LHCN-M2 (cell line): ENCODE data around the gene PBLD. TPM values are rescaled to one million over a fixed set of nuclear protein-coding genes. Genes with fewer than 3 reads are reported as not detected.
"Not testable (repeated sequence)": the region's sequence is repeated elsewhere in the genome, so short reads cannot be mapped to it uniquely, and the experiment has no call there.

Experiments used
- DNase-seq: peaks from one replicate; pipeline ENCODE4 v3.0.0-alpha.2; 2012; ENCODE audit warnings: low read depth
- total RNA-seq: library from RNA; depleted of rRNA; stranded (reverse); fragments of >200 nt; gene quantifications from 2 replicates; pipeline ENCODE4 v1.2.3, GENCODE V29; 2014

PBLD gene
- total RNA-seq, 1 experiment from 2014 or later: 6.8 TPM

DNA sequence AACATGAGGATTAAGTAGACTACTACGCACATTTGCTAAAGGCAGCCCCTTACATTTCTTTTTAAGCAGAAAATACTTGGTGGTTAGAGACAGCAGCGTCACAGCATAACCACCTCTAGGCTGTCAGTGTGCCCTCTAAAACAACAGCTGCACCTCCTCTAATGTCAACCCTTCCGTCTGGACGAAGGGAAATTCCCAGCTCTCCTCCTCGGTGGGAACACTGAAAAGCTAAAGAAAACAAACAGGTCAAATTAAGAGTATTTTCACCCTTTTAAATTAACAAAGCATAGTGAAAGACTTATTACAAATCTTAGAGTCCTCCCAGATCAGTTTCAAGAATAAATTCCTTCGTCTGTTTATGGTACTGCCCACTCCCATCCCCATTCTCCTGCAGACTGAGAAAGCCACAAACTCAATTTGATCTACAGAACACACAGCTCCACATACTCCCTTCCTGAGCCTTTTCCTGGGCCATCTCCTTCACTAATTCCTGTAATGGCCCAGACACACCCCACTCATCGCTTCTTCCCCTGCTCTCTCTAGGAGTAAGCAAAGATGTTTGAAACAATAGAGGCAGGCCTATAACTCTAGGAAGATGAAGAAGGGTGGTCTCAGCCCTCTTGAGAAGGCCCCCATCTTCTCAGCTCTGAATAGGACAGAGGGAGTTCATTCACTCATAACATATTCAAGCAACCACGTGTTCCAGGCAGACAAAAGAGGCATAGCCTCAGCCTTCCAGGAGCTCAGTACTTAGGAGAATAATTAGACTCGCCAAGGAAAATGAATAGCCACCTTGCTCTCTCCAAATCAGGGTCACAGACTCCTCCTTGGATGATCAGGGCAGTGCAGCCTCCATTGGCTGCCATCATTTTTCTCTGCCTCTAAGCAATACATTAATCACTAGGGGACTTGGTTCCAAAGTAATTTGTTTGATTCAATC is 48.4 kb downstream of the PBLD start:
- peak; percentile 72 for DNase-seq

DNA sequence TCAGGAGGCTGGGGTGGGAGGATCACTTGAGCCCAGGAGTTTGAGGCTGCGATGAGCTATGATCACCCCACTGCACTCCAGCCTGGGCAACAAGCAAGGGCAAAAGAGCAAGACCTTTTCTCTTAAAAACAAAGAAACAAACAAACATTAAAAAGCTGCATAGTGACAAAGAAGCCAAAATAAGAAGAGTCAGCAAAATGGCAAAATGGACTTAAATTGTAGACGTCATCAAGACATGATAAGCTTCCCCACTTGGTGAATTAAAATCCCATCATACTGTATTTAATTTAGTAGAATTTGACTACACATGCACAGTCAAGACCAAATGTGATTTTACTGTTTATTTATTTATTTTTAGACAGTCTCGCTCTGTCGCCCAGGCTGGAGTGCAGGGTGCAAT is 52.0 kb downstream of the PBLD start:
- no peak for DNase-seq

DNA sequence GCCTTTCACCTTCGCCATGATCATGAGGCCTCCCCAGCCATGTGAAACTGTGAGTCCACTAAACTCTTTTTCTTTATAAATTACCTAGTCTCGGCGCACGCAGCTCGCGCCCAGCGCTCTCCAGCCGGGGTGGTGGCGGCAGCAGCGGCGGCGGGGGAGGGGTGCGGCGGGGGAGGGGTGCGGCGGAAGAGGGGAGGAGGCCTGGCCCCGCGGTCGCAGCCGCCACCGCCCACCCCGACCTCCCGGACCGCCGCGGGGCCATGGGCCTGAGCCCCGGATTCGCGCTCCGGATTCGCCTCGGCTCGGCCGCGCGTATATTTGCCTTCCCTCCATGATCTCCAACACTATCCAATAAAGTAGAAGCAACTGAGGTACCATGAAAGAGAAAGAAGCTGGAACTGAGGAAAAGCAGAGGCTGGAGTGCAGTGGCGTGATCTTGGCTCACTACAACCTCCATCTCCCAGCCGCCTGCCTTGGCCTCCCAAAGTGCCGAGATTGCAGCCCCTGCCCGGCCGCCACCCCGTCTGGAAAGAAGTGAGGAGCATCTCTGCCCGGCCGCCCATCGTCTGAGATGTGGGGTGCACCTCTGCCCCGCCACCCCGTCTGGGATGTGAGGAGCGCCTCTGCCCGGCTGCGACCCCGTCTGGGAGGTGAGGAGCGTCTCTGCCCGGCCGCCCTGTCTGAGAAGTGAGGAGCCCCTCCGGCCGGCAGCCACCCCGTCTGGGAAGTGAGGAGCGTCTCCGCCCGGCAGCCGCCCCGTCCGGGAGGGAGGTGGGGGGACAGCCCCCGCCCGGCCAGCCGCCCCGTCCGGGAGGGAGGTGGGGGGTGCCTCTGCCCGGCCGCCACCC is 53.6 kb downstream of the PBLD start:
- DNase-seq: not testable (repeated sequence)

DNA sequence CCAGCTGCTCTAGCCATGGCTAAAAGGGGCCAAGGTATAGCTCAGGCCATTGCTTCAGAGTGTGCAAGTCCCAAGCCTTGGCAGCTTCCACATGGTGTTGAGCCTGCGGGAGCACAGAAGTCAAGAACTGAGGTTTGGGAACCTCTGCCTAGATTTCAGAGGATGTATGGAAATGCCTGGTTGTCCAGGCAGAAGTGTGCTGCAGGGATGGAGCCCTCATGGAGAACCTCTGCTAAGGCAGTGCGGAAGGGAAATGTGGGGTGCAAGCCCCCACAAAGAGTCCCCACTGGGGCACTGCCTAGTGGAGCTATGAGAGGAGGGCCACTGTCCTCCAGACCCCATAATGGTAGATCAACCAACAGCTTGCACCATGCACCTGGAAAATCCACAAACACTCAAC is 54.9 kb downstream of the PBLD start:
- not testable (repeated sequence) for DNase-seq

DNA sequence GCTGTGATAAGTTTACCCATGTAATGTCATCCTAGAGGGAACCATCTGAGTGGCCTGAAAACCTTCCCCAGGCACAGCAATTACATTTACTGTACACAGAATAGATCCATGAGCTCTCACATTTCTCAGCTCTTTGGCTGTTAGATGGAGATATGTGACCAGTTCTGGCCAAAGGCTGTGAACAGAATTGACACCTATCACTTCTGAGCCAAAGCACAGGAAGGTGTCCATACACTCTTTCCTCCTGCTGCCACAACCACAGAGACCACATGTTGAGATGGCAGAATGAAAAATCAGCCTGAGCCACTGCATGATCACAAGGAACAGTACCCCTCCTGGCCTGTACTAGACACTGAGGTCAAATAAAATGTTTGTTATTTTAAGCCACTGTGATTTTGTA is 56.5 kb downstream of the PBLD start:
- no peak for DNase-seq

DNA sequence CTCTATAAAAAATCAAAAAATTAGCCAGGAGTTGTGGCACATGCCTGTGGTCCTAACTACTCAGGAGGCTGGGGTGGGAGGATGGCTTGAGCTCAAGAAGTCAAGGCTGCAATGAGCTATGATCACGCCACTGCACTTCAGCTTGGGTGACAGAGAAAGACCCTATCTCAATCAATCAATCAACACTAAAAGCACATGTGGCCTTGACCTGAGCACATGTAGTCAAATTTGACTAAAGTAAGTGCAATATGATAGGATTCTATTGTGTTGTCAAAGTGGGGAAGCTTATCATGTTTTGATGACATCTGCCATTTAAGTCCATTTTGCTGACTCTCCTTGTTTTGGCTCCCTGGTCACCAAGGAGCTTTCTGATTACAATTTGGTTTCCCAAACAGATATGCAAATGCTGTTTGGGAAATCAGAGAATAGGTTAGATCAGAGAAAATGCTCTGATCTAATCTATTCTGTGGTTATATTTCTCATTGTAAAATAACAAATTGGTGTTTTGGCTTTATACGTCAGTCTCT is 57.1 kb downstream of the PBLD start:
- no peak for DNase-seq

DNA sequence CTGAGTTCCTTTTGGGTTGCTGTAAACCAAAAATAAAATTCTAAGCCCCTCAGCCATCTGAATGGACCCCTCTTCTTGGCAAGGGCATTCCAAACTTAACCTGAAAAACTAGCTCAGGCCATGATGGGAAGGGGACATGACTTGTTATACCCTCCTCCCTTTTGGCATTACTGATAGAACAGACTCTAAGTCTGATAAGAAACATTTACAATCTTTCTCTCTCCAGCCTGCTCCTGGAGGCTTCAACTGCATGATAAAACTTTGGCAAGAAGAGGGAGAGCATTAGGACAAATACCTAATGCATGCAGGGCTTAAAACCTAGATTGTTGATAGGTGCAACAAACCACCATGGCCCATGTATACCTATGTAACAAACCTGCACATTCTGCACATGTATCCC is 59.9 kb downstream of the PBLD start:
- DNase-seq: no peak

DNA sequence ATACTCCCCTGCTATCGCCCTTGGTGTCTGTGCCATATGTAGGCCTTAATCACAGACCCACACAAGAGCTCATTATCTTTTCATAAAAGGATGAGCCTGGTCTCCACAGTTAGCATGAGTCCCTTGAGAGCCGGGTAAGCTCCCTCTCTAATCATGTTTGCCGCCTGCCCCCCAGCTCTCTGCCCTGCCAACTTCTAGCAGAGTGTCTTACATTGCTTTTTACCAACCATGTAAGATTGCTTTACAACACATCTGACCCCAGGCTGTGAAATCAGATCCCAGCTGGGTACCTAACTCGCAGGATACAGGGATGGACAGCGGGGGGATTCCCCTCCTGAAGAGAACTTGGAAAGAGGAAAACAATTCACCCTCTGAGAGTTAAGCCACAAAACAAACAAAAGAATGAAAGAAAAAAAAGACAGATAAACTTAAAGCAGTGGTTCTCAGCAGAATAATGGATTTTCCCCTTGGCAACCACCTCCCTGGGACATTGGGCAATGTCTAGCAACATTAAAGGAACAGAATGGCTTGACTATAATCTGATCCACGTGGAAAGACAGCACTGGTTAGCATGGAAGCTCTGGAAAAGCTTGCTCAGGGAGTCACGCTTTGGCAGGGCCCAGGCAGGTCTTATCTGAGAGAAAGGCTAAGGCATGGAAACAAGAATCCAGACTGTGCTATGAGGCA is 61.4 kb downstream of the PBLD start:
- no peak for DNase-seq

DNA sequence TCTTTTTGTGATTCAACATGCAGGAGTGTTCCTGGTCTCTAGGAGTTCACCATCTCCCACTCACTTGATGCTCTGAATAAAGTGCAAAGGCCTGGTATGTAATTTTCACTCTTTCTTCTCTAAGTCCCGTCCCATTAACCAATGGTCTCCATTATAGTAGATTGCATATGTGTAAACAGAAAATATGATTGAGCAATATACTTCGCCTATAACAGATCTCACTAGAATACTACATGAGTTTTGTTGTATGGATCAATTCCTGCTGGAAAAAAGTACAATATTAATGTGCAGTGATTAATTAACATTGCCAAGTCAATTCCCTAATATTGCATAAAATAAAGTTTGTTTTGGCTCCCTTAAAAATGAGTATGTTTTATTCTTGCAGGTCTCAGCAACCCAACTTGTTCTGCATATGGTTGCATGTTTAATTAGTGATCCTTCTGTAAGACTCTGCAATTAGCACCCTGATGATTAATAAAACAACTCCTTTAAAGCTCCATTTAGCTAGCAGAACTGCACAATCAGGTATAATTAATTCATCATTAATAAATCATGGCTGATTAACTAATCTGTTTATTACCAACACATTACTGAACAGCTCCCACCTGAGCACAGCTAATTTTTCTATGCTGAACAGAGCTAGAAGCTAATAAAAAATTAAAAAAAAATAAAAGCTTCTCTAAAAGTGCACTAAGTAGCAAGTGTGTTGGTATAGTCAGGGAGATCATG is 63.0 kb downstream of the PBLD start:
- no peak for DNase-seq

DNA sequence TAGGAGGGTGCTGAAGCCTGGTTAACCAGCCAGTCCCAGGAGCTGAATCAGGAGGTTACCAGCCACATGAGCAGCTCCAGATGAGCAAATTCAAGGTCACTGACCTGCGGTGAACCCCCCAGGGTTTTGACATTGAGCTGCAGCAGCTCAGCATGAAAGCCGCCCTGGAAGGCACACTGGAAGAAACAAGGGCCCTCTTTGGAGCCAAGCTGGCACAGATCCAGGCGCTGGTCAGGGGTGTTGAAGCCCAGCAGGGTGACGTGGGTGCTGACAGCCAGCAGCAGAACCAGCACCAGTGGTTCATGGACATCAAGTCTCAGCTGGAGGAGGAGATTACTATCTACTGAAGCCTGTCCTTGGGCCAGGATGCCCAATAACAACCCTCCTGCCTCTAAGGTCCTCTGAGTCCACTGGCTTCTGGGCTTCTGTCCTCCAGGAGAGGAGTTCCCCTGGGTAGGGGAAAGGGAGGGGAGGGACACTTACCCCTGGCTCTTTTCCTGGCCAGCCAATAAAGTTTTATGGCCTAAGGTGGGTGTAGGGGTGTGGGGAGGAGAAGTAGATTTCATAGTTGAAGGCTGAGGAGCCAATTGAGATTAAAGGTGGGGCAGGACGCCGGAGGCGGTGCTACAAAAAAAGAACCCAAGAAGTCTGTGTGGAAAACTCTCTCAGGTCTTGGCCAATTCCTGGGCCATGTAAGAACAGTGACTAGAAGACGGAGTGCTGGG is 71.4 kb downstream of the PBLD start:
- DNase-seq: no peak

DNA sequence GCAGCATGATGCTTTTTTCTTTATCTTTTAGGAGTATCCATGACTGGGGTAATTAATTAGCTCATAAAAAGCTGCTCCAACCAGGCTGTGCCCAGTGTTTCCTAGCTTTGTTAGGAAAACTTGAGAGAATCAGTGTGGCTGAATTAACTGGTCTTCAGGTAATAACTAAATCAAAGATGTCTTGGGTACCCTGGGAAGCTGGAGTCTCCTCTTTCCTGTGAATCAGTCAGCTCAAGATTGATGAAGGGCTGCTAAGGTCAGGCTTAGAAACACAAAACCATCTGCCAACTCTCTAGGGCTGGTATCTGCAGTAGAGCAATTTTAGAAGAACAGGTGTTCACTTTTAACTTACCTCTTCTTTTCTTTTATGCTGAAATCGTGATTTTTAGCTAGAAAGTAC is 79.4 kb downstream of the PBLD start:
- no peak for DNase-seq

DNA sequence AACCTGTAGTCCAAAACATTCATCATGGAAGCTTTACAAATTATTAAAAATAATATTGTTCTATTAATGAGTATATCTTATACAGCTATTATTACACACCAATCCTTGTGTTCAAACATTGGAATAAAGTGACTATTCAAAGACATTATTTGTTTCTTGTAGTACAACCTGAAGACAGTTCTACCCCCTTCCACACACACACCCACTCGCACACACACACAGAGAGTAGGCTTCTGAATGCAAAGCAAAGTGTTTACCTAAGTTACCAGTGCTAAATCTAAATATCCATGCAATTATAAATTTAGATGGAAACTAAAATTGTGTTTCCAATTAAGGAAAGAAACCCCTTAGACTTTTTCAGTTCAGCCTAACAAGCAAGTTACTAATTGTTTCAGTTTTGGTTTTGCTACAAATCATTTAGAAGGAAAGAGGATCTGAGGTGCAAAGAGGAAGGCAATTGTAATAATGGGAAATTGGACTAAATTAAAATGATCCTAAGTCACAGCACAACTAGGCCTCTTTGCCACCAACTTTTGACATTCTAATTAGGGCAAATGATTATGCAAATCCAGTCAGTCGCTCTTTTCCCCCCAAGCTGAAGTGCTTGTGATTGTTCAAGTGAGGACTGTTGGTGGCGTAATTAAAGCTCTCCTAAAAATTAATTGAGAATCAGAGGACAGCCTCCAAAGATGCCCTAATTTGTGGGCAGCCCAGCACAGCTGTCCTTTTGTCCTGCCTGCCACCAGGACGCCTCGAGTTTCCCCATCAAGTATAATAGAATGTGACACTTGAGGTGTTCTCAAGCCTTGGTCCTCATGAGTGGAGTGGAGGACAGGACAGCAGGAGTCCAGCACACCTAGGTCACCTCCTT is 80.9 kb downstream of the PBLD start:
- no peak for DNase-seq

DNA sequence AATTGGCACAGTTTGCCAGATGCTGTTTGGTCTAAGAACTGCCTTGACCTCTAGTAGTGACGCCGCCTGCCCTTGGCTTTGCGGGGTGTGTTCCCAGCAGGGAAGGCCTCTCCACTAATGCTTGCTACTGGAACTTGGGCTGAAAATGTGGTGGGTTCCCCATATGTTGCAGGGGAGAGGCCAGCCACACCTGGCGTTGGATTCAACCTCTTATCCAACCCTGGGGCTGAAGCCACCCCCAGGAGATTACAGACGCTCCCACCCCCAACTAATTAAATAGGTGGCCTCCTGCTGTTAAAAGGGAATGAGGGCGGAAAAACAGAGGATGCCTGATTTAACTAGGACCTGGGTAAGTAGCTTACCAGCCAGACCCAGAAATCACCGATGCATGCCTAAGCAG is 81.6 kb downstream of the PBLD start:
- DNase-seq: no peak

DNA sequence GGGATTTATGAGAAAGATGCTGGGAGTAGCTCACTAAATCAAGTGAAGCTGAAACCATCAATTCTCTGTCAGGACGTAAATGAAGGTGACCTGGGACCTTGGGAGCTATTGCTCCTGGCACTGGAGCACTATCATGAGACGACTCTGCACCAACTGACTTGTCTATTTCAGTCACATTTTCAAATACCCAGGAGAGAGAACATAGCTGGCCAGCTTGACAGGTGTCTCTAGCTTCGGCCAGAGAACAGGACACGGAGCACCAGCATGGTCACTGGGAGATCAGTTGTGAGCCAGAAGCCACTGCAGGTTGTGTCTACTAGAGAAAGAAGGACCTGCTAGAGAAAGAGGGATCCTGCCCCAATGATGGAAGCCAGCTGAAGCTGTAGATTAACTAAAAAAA is 83.4 kb downstream of the PBLD start:
- no peak for DNase-seq

DNA sequence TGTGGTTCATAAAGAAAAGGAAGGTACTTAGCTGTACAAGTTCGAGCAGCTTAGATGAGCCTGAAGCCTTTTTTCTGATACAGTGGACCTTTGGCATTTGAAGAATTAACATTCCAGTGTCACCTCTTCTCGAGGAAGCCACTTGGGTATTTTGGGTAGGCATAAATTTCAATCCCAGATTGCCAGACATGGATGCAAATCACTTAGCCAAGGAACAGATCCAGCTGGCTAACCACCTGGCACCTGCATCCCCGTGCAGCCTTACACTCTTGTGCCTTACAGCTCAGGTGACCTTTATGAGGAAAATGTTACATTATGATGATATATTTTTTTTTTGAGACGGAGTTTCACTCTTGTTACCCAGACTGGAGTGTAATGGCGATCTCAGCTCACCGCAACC is 84.8 kb downstream of the PBLD start:
- no peak for DNase-seq

DNA sequence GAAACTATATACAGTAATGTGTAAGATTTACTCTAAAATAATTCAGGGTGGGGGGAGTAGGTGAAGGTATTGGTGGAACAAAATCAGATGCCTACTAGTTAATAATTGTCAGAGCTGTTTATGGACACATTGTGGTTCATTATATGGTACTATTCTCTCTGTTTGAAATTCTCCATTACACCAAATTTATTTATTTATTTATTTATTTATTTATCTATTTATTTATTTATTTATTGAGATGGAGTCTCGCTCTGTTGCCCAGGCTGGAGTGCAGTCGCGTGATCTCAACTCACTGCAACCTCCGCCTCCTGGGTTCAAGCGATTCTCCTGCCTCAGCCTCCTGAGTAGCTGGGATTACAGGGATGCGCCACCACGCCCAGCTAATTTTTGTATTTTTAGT is 86.3 kb downstream of the PBLD start:
- DNase-seq: not testable (repeated sequence)

DNA sequence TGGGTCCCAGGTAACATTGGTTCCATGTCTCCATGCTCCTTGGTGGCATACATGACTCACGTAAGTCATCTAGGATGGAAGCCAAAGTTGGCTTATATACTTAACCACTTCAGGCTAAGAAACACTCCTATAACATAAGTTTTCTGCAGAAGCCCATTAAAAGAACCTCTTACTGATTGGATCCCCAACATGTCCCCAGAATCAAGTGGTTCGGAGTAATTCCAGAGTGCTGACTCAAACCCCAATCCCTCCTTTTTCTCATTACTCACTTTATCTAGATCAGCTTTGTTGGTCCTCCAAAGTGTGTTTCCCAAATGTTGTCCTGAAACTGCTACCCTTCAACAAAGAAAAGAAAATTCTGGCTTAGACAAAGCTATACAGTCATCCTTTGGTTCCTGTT is 90.7 kb downstream of the PBLD start:
- peak; percentile 11 for DNase-seq

DNA sequence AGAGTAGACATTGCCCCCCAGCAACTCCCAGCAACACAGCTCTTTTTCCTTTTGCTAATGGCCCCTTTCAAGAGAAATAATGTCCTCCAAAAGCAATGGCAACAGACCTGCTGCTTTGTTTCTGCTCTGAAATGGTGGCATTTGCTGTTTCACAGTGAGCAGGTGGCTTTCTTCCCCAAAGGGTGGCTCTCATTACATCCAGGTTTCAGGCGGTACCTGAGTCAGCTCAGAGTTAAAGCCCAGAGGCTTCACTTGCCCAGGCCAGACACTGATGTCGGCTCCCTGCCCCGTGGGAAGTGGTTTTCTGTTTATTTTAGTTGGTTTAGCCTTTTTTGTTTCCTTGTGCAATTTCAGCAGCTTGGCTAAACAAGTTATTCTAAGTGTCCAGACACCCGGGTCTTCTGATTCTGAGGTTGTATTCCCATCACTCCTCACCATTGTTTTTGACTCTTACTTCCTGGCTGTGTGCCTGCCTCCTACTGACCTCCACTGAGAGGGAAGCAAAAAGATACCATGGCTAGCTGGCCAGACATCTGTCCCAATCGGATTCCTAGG is 93.1 kb downstream of the PBLD start:
- no peak for DNase-seq

DNA sequence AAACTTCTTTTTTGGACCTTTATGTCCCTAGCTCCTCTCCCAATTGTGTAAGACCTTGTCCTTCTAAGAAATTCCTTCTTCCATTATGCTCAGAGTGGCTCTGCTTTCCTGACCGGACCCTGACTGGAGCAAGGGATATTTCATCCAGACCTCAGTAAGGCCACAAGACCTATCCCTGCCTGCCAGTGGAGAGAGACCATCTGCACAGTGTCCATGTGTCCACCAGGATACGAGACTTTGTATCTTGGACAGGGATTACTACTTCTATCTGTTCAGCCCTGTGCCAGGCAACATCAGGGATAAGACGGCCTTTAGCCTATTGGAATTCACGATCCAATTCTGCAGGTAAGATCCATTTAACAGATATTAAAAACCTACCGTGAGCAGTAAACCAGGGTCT is 93.7 kb downstream of the PBLD start:
- DNase-seq: no peak
